22Rv1 (cell line): ENCODE results near the gene NR2F1-AS1.

Source experiments
- CTCF ChIP-seq: fragments of 450-650 bp; IDR thresholded peaks from 2 replicates; pipeline ENCODE4 v1.5.1; 2017; ENCODE audit warnings: mild to moderate bottlenecking
- ZFX ChIP-seq: fragments of 450-650 bp; IDR thresholded peaks from 2 replicates; pipeline ENCODE4 v1.6.1; 2017; ENCODE audit warnings: antibody characterized with exemption, borderline replicate concordance

GRCh38 chr5:93586736-93587596, 5.9 kb upstream of the NR2F1-AS1 start:
- TF ChIP-seq CTCF (no peak), ZFX (no peak)
